CD4-positive, alpha-beta memory T cell (primary cell): Measurements from ENCODE around the gene CYP2B6. TPM values are rescaled to one million over a fixed set of nuclear protein-coding genes. Genes with fewer than 3 reads are reported as not detected.
"Not testable (repeated sequence)": the region's sequence is repeated elsewhere in the genome, so short reads cannot be mapped to it uniquely, and the experiment has no call there.

Experiments used
- CTCF ChIA-PET: fragments of 350-600 bp; sonication (Branson Sonifier 250); formaldehyde crosslinking; loops from one replicate; lab custom pipeline; 2021; ENCODE audit warnings: inconsistent platforms; ENCODE audit not compliant: partially characterized antibody; lab: Charles Lee
- POLR2A ChIA-PET: fragments of 350-600 bp; sonication (Branson Sonifier 250); formaldehyde crosslinking; loops from one replicate; lab custom pipeline; 2021; ENCODE audit not compliant: partially characterized antibody; lab: Charles Lee
- DNase-seq, 5 donors: peaks; one replicate each; pipeline versions ENCODE4 v3.0.0 to v3.0.0-alpha.2; 2020 to 2022; ENCODE audit warnings: mixed read lengths in 1 of 5
- H3K27ac ChIP-seq: one replicate; pipeline ENCODE4 v1.7.0; 2013; ENCODE audit warnings: low read depth, low read length
- H3K27me3 ChIP-seq: 2 replicates; pipeline ENCODE4 v1.7.0; 2013; ENCODE audit warnings: mild to moderate bottlenecking, low read length, moderate library complexity; ENCODE audit not compliant: insufficient read depth
- H3K36me3 ChIP-seq: 2 replicates; pipeline ENCODE4 v1.7.0; 2013; ENCODE audit warnings: mild to moderate bottlenecking, low read length, moderate library complexity; ENCODE audit not compliant: insufficient read depth
- H3K4me1 ChIP-seq: 2 replicates; pipeline ENCODE4 v1.7.0; 2013; ENCODE audit warnings: mild to moderate bottlenecking, low read length, moderate library complexity; ENCODE audit not compliant: insufficient read depth
- H3K4me3 ChIP-seq, 2 donors: one replicate each; pipeline ENCODE4 v1.7.0; 2013; ENCODE audit warnings: low read length in 2 of 2, mild to moderate bottlenecking in 1 of 2
- H3K9me3 ChIP-seq, 2 donors: one replicate each; pipeline ENCODE4 v1.7.0; 2013; ENCODE audit warnings: low read length in 2 of 2, control low read depth in 1 of 2; ENCODE audit not compliant: control insufficient read depth in 1 of 2
- H3K27ac Mint-ChIP-seq, 7 donors: one replicate each; pipeline ENCODE4 v1.8.0; 2020 to 2021; ENCODE audit warnings: mixed read lengths in 7 of 7, mild to moderate bottlenecking in 6 of 7, inconsistent platforms in 3 of 7, moderate library complexity in 3 of 7
- H3K27me3 Mint-ChIP-seq, 2 donors: one replicate each; pipeline ENCODE4 v1.8.0; 2020 to 2021; ENCODE audit warnings: mixed read lengths in 2 of 2
- H3K36me3 Mint-ChIP-seq, 2 donors: one replicate each; pipeline ENCODE4 v1.8.0; 2020 to 2021; ENCODE audit warnings: mixed read lengths in 2 of 2, inconsistent platforms in 1 of 2, mild to moderate bottlenecking in 1 of 2
- H3K4me1 Mint-ChIP-seq, 4 donors: one replicate each; pipeline ENCODE4 v1.8.0; 2020 to 2021; ENCODE audit warnings: mixed read lengths in 4 of 4, mild to moderate bottlenecking in 1 of 4
- H3K4me3 Mint-ChIP-seq, 8 donors: one replicate each; pipeline ENCODE4 v1.8.0; 2020 to 2021; ENCODE audit warnings: mixed read lengths in 8 of 8, mild to moderate bottlenecking in 7 of 8, moderate library complexity in 6 of 8, inconsistent platforms in 3 of 8
- H3K9me3 Mint-ChIP-seq, 8 donors: one replicate each; pipeline ENCODE4 v1.8.0; 2020 to 2021; ENCODE audit warnings: mixed read lengths in 8 of 8, mild to moderate bottlenecking in 5 of 8, inconsistent platforms in 3 of 8, moderate library complexity in 1 of 8
- intact Hi-C: fragments of 100-400 bp; cut with micrococcal nuclease; formaldehyde crosslinking; loops from one replicate; pipeline ENCODE4 v1.15.1; 2023
- polyA plus RNA-seq, 2 donors: library from polyadenylated mRNA; unstranded; fragments of 300-500 nt; fragmentation: Illumina TruSeq; gene quantifications; one replicate each; pipeline ENCODE4 v1.2.3, GENCODE V29; 2021
- total RNA-seq, 2 experiments: library from RNA; stranded (reverse); gene quantifications; one replicate each; pipeline ENCODE4 v1.2.3, GENCODE V29; 2021

The CYP2B6 gene
- total and polyA plus RNA-seq, 4 experiments from 2014 or later: not detected

GRCh38 chr19:41053331-41053730 is 62.2 kb downstream of the CYP2B6 start:
- CTCF ChIA-PET, H3K4me1 ChIP-seq, H3K4me3 ChIP-seq, H3K36me3 Mint-ChIP-seq, H3K9me3 Mint-ChIP-seq, H3K36me3 ChIP-seq, H3K9me3 ChIP-seq, H3K4me1 Mint-ChIP-seq, H3K27ac ChIP-seq, H3K4me3 Mint-ChIP-seq, DNase-seq, intact Hi-C loops, POLR2A ChIA-PET, H3K27ac Mint-ChIP-seq, H3K27me3 ChIP-seq: not testable (repeated sequence)
- peaks cover 20 to 24% of the 10 kb centered on the region in 2 donors for H3K27me3 Mint-ChIP-seq

- Histone ChIP-seq H3K27ac (no peak overlapping the region), H3K4me3 (no peak overlapping the region), H3K4me1 (no peaks in the 10 kb centered on the region), H3K36me3 (no peaks in the 10 kb centered on the region), H3K9me3 (no peaks in the 10 kb centered on the region), H3K27me3 (no peaks in the 10 kb centered on the region)
- intact Hi-C loops: no loop called here
- CTCF ChIA-PET: interaction anchor here (0.9 kb wide), 1 partner anchor 35 kb away, joined by 3 read pairs; no protein-coding TSS in a partner anchor
- Mint-ChIP-seq H3K27ac (no peak overlapping the region), H3K36me3 (no peaks in the 10 kb centered on the region), H3K27me3 (peaks cover 8 to 26% of the 10 kb centered on the region in 2 donors), H3K9me3 (no peaks in the 10 kb centered on the region), H3K4me3 (peak overlapping the region in 1 of 8 donors; percentile 38), H3K4me1 (peaks cover 0 to 2% (median under 1%) of the 10 kb centered on the region in 4 donors)
- DNase-seq: no peak
- POLR2A ChIA-PET: interaction anchor here (0.7 kb wide), 1 partner anchor 487 kb away, joined by 3 read pairs; no protein-coding TSS in a partner anchor
These were observed 74.0 kb downstream of the CYP2B6 start for GRCh38 chr19:41064974-41065569.

Other genes starting within 250 kb of the CYP2B6 start
- gene ACTMAP, start 240.8 kb upstream of the CYP2B6 start, total RNA-seq: 1 to 10 TPM; 5.2 to 5.5 TPM
- 1 to 10 TPM in 1 of 2 donors, under 1 TPM in 1; 0.26 to 2.8 TPM for gene ACTMAP, start 240.8 kb upstream of the CYP2B6 start, polyA plus RNA-seq
- gene SNRPA, start 240.1 kb upstream of the CYP2B6 start, total RNA-seq: 10 to 100 TPM; 93.3 to 95.7 TPM
- gene SNRPA, start 240.1 kb upstream of the CYP2B6 start, polyA plus RNA-seq: 10 to 100 TPM; 48.8 to 63.9 TPM
- gene MIA, start 215.8 kb upstream of the CYP2B6 start, total RNA-seq: 10 to 100 TPM; 11.2 to 11.4 TPM
- not detected for gene MIA, start 215.8 kb upstream of the CYP2B6 start, polyA plus RNA-seq
- gene RAB4B, start 213.0 kb upstream of the CYP2B6 start, total RNA-seq: 10 to 100 TPM; 53.5 to 55.0 TPM
- gene RAB4B, start 213.0 kb upstream of the CYP2B6 start, polyA plus RNA-seq: 10 to 100 TPM; 67.3 to 69.8 TPM
- 100 to 1,000 TPM; 203 to 219 TPM for gene EGLN2, start 192.1 kb upstream of the CYP2B6 start, total RNA-seq
- 100 to 1,000 TPM; 141 to 207 TPM for gene EGLN2, start 192.1 kb upstream of the CYP2B6 start, polyA plus RNA-seq
- gene CYP2A6, start 140.8 kb upstream of the CYP2B6 start, total RNA-seq: under 1 TPM in 1 of 2 experiments, not detected in 1; 0.23 TPM
- gene CYP2A6, start 140.8 kb upstream of the CYP2B6 start, polyA plus RNA-seq: not detected
- gene CYP2A7, start 109.1 kb upstream of the CYP2B6 start, total RNA-seq: not detected
- gene CYP2A7, start 109.1 kb upstream of the CYP2B6 start, polyA plus RNA-seq: not detected
- not detected for gene CYP2A13, start 97.2 kb downstream of the CYP2B6 start, total RNA-seq
- not detected for gene CYP2A13, start 97.2 kb downstream of the CYP2B6 start, polyA plus RNA-seq
- gene CYP2F1, start 123.2 kb downstream of the CYP2B6 start, total RNA-seq: not detected
- gene CYP2F1, start 123.2 kb downstream of the CYP2B6 start, polyA plus RNA-seq: not detected
- under 1 TPM; 0.15 to 0.28 TPM for gene CYP2S1, start 201.9 kb downstream of the CYP2B6 start, total RNA-seq
- not detected for gene CYP2S1, start 201.9 kb downstream of the CYP2B6 start, polyA plus RNA-seq
- gene AXL, start 227.9 kb downstream of the CYP2B6 start, total RNA-seq: under 1 TPM in 1 of 2 experiments, not detected in 1; 0.32 TPM
- gene AXL, start 227.9 kb downstream of the CYP2B6 start, polyA plus RNA-seq: under 1 TPM; 0.10 to 0.29 TPM